Thoracic aorta (tissue), 2 donors: ENCODE data around the gene FLII. TPM values are rescaled to one million over a fixed set of nuclear protein-coding genes. Genes with fewer than 3 reads are reported as not detected.

ENCODE experiments used
- ATAC-seq: fragments of 150-250 bp; one replicate; pipeline ENCODE4 v1.8.0; 2017; ENCODE audit warnings: low read depth; ENCODE audit not compliant: insufficient number of reproducible peaks, low FRiP score
- DNase-seq: peaks from one replicate; pipeline ENCODE4 v3.0.0-alpha.2; 2020; ENCODE audit warnings: low spot score
- H3K27ac ChIP-seq, 2 donors: fragments of 200-600 bp; sonication (generic); 1 replicate in 1 of 2; 2 replicates in 1 of 2; pipeline ENCODE4 v1.5.1; 2016; ENCODE audit warnings: mild to moderate bottlenecking in 2 of 2, moderate library complexity in 2 of 2
- H3K27me3 ChIP-seq: fragments of 200-600 bp; sonication (generic); replicated peaks from 2 replicates; pipeline ENCODE4 v1.6.0; 2016; ENCODE audit warnings: mild to moderate bottlenecking; ENCODE audit not compliant: insufficient read depth
- H3K36me3 ChIP-seq: fragments of 200-600 bp; sonication (generic); one replicate; pipeline ENCODE4 v1.5.1; 2016
- H3K4me1 ChIP-seq, 2 donors: fragments of 200-600 bp; sonication (generic); 1 replicate in 1 of 2; 2 replicates in 1 of 2; pipeline versions ENCODE4 v1.5.1 to v1.6.0; 2016; ENCODE audit warnings: low read depth in 2 of 2, mild to moderate bottlenecking in 1 of 2; ENCODE audit not compliant: control insufficient read depth in 1 of 2
- H3K4me3 ChIP-seq: fragments of 200-600 bp; sonication (generic); 2 replicates; pipeline ENCODE4 v1.5.1; 2016; ENCODE audit warnings: mild to moderate bottlenecking
- H3K9me3 ChIP-seq: fragments of 200-600 bp; sonication (generic); 2 replicates; pipeline ENCODE4 v1.5.1; 2016
- total RNA-seq, 2 donors: library from RNA; depleted of rRNA; stranded (reverse); fragments of >200 nt; gene quantifications; one replicate each; pipeline versions ENCODE4 v1.1.0 to v1.2.3, GENCODE V29; 2016
- TF ChIP-seq, protein P1 (sequence below): fragments of 200-600 bp; sonication (generic); IDR thresholded peaks from one replicate; pipeline ENCODE4 v1.5.1; 2019; ENCODE audit warnings: antibody characterized with exemption

FLII gene
- total RNA-seq, 2 donors from 2014 or later: 309 to 312 TPM

DNA sequence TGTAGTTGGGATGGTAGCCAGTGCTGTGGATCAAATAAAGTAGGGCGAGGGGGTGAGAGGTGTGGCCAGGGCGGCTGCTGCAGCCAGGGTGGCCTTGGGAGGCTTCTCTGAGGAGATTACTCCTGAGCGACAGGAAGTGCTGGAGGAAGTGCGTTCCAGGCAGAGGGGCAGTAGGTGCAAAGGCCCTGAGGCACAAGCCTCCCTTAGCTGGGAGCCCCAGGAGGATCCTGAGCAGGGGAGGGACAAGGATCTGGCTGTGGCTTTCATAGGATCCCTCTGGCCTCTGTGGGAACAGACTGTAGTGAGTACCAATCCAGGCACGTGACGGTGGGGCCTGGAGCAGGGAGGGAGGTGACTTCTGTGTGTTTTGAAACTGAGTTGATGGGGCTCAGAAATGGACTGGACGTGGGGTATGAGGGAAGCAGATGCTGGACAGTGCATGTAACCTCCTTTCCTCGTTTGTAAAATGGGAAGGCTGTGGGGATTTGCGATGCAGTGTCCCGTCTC, 30.3 kb downstream of the FLII start:
- no peak overlapping the region for H3K27ac ChIP-seq
- H3K27me3 ChIP-seq: no peaks in the 10 kb centered on the region
- H3K4me3 ChIP-seq: no peak overlapping the region
- H3K36me3 ChIP-seq: peaks cover 7% of the 10 kb centered on the region
- H3K9me3 ChIP-seq: no peaks in the 10 kb centered on the region
- DNase-seq (no peak), ATAC-seq (no peak)
- TF ChIP-seq, protein P1, sequence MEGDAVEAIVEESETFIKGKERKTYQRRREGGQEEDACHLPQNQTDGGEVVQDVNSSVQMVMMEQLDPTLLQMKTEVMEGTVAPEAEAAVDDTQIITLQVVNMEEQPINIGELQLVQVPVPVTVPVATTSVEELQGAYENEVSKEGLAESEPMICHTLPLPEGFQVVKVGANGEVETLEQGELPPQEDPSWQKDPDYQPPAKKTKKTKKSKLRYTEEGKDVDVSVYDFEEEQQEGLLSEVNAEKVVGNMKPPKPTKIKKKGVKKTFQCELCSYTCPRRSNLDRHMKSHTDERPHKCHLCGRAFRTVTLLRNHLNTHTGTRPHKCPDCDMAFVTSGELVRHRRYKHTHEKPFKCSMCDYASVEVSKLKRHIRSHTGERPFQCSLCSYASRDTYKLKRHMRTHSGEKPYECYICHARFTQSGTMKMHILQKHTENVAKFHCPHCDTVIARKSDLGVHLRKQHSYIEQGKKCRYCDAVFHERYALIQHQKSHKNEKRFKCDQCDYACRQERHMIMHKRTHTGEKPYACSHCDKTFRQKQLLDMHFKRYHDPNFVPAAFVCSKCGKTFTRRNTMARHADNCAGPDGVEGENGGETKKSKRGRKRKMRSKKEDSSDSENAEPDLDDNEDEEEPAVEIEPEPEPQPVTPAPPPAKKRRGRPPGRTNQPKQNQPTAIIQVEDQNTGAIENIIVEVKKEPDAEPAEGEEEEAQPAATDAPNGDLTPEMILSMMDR: no peak
- peaks cover 9 to 20% of the 10 kb centered on the region in 2 donors for H3K4me1 ChIP-seq

DNA sequence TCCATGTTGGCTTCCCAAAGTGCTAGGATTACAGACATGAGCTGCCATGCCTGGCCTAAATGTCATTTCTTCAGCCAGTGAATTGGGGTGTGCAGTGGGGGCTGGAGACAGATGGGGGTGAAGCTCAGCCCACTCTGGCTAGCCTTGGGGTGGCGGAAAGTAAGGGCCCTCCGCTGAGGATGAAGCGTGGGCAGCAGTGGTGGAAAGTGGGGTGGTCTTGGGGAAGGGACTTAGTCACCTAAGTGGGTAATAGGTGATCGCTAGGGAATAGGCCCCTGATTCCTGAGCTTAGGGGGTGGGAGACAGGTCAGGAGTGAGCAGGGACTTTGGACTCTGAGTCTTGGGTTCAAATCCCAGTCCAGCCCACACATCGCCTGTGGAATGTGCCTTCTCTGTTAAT, 30.9 kb downstream of the FLII start:
- Histone ChIP-seq H3K4me3 (no peak overlapping the region), H3K27ac (no peak overlapping the region), H3K36me3 (peaks cover under 1% of the 10 kb centered on the region), H3K4me1 (peaks cover 9 to 20% of the 10 kb centered on the region in 2 donors), H3K9me3 (no peaks in the 10 kb centered on the region), H3K27me3 (no peaks in the 10 kb centered on the region)
- no peak for DNase-seq
- TF ChIP-seq, protein P1: no peak
- no peak for ATAC-seq

DNA sequence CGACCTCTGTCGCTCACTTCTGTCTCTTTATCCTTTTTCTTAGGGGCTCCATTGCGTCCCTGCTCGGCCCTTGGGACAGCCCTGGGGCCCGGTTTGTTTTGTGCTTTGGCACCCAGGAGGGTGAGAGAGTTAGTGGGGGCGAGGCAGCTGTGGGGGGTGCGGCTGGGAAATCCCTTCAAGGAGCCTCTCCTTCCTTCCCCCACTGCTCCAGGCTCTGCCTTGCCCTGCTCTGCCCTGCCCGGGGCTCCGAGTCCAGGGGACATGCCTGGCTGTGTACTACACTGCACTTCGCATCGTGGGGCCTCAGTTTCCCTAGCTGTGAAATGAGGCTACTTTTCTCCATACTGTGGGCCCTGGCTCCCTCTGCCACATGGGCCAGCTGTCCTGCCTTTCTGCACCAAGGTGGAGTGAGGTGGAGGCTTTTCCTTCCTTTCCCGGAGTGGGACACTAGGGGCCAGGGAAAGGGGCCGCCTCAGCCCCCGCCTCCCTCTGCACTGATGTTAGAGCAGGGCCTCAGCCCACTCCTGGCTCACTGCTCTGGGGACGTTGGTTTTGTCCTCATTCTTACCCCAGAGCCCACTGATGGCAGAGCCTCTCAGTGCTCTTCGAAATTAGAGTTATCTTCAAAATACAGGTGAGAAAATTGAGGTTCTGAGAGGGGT, 32.1 kb downstream of the FLII start:
- Histone ChIP-seq H3K4me3 (peak overlapping the region; percentile 81), H3K27ac (no peak overlapping the region), H3K36me3 (no peaks in the 10 kb centered on the region), H3K27me3 (no peaks in the 10 kb centered on the region), H3K4me1 (peaks cover 9 to 20% of the 10 kb centered on the region in 2 donors), H3K9me3 (no peaks in the 10 kb centered on the region)
- TF ChIP-seq, protein P1: no peak
- DNase-seq (no peak), ATAC-seq (no peak)

DNA sequence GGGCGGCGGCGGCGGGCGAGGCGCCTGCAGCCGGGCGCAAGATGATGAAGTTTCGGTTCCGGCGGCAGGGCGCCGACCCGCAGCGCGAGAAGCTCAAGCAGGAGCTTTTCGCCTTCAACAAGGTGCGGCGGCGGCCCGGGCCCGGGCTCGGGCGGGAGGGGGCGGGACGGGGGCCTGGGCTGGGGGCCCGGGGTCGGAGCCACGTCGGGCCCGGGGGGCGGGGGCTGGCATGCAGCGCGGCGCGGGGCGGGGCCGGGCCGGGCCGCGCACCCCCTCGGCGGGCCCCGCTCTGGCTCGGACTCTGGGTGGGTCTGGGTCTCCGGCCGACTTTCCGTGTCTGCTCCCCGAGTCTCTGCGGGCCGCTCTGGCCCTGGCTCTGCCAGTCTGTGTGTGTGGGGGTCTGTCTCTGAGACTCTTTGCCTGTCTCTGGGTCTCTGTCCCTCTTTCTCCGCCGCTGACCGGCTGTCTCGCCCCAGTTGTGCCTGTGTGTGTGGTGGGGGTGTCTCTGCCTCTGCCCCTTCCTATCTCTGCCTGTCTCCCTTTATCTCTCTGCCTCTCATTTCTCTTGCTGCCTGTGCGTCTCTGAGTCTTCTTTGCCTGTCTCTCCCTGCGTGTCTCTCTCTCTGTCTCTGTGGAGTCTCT, 32.8 kb downstream of the FLII start:
- no peaks in the 10 kb centered on the region for H3K27me3 ChIP-seq
- peak overlapping the region; percentile 81 for H3K4me3 ChIP-seq
- H3K27ac ChIP-seq: no peak overlapping the region
- no peak for DNase-seq
- H3K9me3 ChIP-seq: no peaks in the 10 kb centered on the region
- TF ChIP-seq, protein P1: no peak
- H3K4me1 ChIP-seq: peaks cover 9 to 20% of the 10 kb centered on the region in 2 donors
- peak; percentile 19 for ATAC-seq
- no peaks in the 10 kb centered on the region for H3K36me3 ChIP-seq

DNA sequence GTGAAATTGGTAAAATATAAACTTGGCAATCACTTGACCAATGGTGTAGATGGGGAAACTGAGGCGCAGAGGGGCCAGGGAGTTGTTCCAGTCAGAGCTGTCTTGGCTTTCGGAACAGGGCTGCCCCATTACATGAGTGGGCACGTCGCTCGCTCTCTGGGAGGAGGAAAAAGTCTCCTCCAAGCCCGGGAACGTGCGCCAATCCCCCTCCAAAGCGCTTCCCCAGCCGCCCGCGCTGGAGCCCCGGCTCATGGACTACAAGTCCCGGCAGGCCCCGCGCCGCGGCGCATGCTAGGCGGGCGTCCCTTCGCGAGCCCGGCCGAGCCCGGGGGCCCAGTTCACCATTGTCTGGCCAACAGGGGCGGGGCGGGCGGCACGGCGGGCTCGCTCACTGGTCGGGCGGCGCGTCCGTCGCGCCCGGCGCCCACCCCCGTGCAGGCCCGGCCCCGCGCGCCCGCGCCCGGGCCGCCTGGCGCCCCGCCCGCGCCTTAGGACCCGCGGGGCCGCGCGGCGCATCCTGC, 33.4 kb downstream of the FLII start, which contains the start of gene LLGL1:
LLGL1 (plus strand) TSS at position 515 of the 521 bp plus-strand sequence. CDS start 48 bp downstream, outside the sequence.
- Histone ChIP-seq H3K27ac (no peak within 1 kb of the TSS), H3K36me3 (no peaks in the 10 kb centered on the region), H3K9me3 (no peaks in the 10 kb centered on the region), H3K4me1 (peaks cover 9 to 20% of the 10 kb centered on the region in 2 donors), H3K27me3 (no peaks in the 10 kb centered on the region), H3K4me3 (peak within 1 kb of the TSS; percentile 81)
- DNase-seq (peak; percentile 85), ATAC-seq (peak; percentile 65)
- TF ChIP-seq, protein P1: no peak
